ENCODE data around the gene ZG16B.

ZG16B gene

DNA sequence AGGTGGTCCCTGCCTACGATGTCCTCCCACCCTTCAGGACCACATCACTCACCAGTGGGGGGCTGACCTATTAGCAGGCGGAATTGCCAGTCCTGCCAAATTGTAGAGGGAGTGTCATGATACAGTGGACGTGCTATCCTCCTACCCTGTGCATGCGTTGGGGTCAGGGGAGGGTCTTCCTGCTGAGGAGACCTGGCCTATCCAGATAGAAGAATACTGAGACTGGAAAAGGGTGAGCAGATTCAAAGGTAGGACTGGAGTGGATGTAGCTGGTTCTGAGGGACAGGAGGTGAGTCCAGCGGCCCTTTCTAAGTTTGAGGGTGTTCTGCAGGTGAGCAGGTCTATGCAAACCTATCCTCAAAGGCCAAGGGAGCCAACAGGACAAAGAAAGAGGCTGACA is 23.8 kb upstream of the ZG16B start:
- no peak for DNase-seq (ENCODE audit: low spot score)

DNA sequence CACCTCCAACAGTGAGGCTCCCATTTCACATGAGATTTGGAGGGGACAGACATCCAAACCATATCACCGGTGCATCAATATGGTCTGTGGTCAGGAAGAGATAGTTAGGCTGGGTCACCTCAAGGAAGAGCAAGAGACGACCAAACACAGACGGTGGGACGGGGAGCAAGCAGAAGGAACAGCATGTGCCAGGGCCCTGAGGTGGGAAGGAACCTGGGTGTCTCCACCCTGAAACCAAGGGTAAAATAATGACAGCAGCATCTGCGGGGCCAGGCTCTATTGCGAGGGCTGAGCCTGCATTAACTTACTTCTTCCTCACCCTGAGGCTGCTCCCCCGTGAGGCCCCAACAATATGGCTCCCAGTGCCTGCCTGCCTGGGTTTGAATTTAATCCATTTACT is 21.9 kb upstream of the ZG16B start:
- no peak for DNase-seq (ENCODE audit: low spot score)

DNA sequence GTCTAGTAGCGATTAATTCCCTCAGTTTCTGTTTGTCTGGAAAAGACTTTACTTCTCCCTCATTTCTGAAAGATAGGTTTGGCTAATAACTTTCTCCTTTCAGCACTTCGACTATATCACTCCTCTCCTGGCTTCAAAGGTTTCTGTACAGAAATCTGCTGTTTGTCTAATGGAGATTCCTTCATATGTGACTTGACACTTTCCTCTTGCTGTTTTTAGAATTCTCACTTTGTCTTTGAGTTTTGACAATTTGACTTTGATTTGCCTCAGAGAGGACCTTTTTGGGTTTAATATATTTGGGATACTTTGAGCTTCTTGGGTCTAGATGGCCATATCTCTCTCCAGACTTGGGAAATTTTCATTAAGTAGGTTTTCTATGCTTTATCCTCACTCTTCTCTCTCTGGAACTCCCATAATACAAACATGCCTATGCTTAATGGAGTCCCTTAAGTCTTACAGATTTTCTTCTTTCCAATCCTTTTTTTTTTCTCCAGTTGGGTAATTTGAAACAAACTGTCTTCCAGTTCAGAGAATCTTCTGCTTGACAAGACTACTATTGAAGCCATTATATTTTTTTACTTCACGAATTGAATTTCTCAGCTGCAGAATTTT is 20.8 kb upstream of the ZG16B start:
- no peak for DNase-seq (ENCODE audit: low spot score)

DNA sequence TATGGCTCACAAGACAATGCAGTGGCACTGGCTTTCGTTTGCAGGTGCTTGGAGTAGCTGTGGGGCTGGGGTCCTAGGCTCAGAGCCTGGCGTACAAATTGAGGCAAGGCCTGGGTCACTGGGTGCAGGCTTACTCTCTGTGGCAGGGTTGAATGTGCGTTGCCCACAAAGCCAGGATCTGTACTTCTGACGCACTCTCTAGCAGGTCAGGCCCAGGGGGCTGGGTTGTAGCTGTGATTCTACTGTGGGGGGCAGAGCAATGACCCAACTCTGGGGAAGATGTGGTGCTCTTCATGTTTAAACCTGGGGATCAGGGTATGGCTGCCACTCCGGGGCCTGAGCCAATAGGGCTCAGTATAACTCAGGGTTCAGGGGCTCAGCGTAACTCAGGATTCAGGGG is 19.5 kb upstream of the ZG16B start:
- DNase-seq (ENCODE audit: low spot score), result no peak

DNA sequence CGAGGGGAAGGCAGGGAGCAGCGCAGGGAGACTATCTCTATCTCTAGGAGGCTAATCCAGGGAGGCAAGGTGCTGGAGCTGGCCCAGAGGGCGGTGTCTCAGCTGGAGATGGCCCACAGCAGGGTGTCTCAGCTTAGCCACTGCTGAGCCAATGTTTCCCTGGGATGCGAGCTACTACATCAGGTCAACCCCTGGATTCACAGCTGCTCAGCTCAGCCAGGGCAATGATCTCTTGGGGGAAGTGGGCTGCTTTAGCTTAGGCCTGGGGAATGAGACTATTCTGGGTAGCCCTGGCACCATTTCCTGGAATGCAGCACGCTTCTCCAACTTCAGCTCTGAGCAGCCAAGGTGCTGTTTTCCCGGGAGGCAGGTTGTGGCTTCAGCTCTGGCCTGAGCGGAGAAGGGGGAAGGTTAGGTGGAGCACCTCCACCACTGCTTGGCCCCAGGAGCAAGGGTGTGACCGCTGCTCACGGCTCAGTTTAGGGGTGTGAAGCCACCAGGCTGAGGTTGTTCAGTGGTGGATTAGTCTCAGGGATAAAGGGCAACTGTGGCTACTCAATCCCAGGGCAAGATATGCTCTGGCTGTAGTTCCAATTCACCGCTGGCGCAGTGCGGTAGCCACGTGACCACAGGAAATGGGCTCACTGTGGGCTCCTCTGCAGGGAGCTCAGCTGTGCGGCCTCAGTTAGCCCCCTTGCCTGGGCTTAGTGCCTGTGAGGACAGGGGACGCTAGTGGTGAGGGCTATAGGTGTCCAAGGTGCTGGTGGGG is 18.2 kb upstream of the ZG16B start:
- no peak for DNase-seq (ENCODE audit: low spot score)

DNA sequence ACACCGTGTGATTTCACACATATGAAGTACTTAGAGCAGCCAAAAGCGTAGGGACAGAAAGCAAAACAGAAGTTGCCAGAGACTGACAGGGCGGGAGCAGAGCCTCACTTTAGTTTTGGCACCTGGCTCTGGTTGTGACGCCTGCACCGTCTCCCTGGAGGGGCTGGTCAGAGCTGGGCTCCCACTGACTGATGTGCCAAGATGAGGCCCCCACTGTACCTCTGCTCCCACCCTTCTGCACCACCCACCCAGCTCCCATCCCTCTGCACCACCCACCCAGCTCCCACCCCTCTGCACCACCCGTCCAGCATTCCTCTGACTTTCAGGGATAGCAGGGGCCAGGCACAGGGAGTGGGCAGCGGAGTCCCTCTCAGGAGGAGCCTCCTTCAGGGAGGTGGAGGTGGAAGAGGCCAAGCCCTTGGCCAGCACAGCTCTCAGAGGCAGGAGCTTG is 16.3 kb upstream of the ZG16B start:
- DNase-seq (ENCODE audit: low spot score), result no peak

DNA sequence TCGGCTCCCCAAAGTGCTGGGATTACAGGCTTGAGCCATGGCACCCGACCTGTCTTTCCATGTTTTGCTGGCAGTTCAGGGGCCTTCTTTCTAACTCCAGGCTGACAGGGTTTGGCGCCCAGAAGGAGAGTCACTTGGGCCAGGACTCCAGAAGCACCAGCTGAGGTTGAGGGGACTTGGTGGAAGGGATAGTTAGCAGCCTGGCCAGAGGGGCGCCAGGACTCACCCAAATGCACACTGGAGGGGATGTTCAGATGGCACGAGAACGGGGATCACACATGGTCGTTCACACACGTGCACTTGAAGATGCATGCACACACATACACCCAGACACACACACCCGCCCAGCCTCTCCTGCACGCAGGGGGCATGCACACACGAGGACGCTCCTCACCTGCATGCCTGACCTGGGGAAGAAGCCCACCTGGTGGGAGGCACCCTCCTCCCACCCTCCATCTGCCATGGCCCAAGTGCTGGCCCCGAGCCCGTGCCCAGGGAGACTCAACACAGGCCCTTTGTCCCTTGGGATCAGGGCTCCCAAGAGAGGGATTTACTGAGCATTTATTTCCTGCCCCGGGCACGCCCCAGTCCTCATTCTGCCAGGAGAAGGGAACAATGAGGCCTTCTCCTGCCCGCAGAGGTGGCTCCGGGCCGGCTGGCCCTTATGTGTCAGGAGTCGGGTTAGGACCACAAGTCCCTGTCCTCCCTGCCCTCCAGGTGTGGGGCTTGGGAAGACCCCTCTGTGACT is 15.4 kb upstream of the ZG16B start:
- DNase-seq (ENCODE audit: low spot score), result no peak

DNA sequence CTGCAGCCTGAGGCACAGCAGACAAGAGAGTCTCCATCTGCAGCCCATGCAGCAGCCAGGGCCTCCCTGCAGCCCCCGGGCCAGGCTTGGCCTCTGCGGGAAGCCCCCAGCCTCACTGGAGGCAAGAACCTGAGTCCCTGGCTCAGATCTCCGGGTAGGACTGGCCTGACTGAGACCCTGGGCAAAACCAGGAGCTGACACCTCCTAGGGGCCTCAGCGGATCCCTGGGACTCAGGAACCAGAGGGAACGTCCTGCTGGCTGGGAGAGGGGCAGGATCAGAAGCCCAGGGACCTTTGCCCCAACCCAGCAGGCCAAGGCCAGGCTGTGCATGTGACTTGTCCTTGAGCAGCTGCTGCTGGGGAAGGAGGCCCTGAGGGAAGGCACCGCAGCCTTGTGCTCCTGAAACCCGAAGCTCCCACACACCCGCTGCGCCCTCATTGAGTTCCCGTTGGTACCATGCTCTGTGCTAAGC is 14.8 kb upstream of the ZG16B start:
- no peak for DNase-seq (ENCODE audit: low spot score)

DNA sequence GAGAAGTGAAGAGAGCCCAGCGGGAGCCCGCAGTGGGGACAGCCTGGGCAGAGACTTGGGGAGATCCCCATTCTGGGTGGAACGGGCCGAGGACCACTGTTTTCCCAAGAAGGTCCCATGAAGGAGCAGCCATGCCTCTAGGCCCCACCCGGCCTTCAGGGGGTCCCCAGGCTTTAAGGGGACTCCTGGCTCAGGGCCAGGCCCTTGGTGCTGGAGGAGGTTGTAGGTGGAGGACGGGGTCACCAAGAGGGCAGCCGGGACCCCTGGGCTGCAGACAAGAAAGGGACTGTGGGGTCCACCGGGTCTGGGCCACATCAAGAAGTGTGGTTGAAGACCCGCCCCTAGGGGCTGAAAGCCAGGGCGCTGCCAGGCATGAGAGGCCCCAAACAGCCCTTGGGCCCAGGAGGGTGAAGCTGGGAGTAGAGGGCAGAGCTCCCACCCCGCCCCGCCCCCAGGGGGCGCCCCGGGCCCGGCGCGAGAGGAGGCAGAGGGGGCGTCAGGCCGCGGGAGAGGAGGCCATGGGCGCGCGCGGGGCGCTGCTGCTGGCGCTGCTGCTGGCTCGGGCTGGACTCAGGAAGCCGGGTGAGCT is 13.3 kb upstream of the ZG16B start, which contains the start of gene PRSS21:
TSS of gene PRSS21 (plus strand) at position 487 of the 589 bp plus-strand sequence. CDS start at position 519, 32 bp downstream.
- DNase-seq (ENCODE audit: low spot score), result no peak

DNA sequence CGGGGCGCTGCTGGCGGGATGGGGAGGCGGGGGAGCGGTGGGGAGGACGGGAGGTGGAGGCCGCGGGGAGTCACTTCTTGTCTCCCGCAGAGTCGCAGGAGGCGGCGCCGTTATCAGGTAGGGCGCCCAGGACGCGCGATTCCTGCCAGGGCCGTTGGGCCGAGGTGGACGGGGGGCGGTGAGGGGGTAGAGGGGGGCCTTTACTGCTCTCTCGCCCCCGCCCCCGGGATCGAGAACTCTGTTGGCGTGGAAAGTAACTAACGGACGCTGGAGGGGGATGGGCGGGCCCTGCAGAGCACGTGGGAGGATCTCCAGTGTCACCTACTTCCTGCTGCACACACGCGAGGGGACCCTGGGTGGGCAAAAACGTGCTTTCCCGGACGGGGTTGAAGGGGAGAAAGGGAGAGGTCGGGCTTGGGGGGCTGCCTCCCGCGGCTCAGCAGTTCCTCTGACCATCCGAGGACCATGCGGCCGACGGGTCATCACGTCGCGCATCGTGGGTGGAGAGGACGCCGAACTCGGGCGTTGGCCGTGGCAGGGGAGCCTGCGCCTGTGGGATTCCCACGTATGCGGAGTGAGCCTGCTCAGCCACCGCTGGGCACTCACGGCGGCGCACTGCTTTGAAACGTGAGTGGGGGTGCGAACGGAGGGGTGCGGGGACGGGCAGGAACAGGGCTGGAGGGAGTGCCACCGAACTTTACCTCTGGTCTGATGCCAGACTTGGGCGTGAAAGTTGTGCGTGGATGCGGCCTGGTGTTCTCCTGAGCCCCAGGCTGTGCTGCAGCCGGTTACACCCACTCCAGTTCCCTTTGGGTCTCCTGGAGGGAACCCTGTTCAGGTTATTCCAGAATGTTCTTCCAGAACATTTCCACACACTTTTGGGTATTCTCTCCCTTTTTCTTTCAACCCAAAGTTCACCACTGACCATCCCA is 12.5 kb upstream of the ZG16B start:
- DNase-seq (ENCODE audit: low spot score), result no peak

DNA sequence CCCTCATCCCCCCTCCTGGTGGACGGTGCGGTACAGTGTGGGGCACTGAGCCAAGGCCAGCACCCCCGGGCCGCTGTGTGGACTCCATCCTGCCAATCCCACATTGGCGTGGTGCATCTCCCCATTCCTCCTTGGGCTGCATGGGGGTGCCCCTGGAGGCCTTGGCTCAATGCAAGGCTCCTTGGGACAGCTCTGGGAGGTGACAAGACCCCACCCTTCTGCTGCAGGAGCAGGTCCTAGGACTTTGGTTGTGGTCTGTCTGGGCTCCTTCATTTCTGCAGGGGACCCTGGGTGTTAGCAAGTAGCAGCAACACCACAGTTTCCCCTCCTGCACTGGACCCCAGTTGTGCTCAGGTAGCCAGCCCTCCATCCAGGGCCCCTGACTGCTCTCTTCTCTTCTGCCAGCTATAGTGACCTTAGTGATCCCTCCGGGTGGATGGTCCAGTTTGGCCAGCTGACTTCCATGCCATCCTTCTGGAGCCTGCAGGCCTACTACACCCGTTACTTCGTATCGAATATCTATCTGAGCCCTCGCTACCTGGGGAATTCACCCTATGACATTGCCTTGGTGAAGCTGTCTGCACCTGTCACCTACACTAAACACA is 11.7 kb upstream of the ZG16B start:
- no peak for DNase-seq (ENCODE audit: low spot score)

DNA sequence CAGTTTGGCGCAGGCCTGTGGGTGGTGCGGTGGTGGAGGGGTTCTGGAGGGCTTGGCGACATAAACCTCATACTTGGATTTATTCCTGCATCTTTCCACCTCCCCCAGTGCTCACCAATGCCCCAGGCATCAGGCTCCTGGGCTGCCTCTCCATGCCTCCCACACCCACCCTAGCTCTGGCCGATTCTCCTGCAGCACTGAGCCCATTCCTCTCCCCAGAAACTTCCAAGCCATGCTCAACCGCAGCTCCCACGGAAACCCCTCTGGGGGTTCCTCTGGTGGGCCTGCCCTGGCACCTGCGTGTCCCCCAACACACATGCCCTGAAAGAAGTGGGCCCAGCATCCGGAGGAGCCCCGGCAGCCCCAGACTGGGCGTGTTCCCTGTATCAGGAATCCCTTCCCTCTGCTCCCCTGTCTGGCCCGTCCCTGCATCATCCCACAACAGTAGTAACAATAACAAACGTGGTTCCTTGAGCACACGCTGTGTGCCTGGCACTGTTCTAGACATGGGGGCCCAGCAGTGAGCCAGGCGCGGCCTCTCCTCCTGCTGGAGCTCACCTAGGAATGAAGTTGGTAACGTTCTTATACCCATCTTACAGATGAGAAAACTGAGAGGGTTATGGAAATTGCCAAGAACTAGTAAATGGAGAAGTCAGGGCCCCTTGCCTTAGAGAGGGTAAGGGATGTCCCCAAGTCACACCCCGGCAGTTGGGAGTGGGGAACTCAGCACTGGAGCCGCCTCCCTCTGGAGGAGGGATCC is 10.7 kb upstream of the ZG16B start:
- DNase-seq (ENCODE audit: low spot score), result no peak

DNA sequence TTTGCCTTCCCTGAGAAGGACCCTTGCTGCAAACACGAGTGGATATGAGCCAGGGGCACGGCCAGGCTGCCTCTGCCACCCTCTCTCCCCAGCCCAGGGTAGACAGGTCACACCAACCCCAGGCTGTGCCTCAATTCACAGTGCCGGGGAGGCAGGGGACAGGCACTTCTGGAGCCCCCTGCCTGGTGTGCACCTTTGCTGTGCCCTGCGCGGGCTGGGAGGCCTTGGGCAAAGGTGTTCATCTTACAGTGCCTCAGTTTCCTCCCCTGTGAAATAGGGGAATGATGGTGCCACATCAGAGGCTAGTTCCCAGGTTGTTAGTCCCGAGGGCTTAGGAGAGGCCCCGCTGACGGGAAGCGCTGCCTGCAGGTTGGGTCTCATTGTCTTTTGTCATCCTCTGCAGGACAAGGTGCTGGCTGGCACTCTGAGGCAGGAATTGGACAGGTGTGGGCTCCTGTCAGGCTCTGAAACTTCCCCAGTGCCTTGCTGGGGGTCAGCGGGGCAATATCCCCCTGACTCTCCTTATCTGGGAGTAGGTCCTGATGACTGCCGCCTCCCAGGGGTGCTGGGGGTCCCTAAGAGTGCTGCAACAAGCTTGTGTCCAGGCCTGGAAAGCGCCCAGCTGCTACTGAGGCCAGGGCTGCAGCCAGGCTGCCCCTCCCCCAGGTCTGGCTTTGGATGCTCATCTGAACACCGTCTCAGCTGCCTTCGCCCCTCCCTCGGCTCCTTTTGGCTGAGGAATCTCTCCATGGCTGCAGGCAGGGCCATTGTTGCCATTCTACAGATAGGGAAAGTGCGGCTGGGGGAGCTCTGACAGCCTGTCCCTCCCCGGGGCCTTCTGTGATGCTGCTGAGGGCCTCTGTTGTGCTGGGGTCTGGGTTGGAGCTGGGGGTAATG is 9.9 kb upstream of the ZG16B start:
- DNase-seq (ENCODE audit: low spot score), result no peak

DNA sequence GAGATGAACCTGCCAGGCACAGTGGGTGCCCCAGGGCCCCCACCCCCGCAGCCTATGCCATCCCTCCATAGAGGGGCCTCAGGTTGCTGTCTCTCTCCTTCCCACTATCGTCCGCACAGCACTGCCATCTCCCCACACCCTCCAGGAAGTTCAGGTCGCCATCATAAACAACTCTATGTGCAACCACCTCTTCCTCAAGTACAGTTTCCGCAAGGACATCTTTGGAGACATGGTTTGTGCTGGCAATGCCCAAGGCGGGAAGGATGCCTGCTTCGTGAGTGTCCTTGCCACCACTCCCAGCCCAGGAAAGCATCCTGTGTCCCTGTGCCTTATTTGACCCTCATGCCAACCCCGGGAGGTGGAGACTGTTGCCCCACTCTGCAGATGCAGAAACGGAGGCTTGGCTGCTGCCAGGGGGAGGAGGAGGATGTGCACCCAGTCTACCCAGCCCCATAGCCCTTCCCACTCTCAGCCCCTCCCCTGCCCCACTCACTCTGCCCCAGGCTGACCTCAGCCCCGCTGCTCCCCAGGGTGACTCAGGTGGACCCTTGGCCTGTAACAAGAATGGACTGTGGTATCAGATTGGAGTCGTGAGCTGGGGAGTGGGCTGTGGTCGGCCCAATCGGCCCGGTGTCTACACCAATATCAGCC is 9.1 kb upstream of the ZG16B start:
- no peak for DNase-seq (ENCODE audit: low spot score)

DNA sequence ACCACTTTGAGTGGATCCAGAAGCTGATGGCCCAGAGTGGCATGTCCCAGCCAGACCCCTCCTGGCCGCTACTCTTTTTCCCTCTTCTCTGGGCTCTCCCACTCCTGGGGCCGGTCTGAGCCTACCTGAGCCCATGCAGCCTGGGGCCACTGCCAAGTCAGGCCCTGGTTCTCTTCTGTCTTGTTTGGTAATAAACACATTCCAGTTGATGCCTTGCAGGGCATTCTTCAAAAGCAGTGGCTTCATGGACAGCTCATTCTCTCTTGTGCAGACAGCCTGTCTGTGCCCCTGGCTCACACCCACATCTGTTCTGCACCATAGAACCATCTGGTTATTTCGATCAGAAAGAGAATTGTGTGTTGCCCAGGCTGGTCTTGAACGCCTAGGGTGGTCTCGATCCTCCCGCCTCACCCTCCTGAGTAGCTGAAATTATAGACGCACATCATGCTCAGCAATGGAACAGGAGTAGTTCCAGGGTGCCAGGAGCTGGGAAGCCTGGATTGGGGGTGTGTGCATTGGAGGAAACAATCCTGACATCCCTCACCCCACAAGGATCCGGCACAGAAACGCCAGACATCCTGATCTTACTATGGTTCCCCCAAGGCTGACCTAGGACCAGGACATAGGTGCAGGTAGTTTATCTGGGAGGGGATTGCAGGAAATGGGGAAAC is 8.5 kb upstream of the ZG16B start:
- DNase-seq (ENCODE audit: low spot score), result no peak

DNA sequence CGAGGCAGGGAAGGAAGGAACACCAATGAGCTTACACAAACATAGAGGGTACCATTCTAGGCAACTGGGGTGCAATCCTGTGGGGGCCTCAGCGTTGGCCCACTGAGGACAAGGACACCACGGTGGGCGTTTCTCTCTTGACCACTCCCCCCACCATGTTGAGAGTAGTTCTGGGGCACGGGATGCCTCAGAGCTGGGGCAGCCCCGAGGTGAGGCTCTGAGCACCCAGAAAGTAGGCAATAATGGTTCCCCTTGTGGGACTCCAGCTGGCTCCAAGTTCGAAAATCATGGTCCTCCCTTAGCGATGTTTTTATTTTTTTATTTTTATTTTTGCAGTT is 8.0 kb upstream of the ZG16B start:
- no peak for DNase-seq (ENCODE audit: low spot score)

DNA sequence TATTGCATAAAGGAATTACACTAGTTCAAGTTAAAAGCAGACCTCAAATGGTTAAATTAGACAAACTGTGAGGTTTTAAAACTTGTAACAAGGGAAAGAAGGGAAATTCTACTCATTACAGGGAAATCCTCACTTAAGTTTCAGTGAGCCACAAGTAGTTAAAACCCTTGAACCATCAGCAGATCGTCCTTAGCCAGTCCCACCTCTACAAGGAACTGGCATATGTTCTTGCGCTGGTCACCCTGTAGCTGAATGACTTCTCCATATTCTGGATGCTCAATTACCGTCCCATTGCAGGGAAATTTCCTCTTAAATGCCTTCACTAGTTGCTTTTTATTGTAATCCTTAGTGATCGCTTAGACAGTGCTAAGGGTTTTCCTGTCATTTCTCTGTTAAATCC is 7.6 kb upstream of the ZG16B start:
- no peak for DNase-seq (ENCODE audit: low spot score)

DNA sequence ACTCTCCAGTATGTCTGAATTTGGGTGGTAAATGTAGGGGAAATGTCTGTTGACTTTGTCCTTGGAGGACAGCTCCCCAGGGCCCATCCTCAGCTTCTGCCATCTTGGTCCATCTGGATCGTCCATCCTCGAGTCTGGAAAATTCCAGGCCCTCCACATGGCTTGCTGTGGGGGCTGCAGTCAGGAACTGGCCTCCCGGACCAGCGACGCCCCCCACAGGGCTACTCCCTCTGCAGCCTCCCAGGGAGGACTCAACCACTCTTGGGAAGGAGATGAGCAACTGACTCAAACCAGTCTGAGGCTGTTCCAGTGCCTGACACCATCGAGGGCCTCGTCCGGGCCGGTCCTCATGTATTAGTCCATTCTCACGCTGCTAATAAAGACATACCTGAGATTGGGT is 5.5 kb upstream of the ZG16B start:
- DNase-seq (ENCODE audit: low spot score), result no peak
